Stomach (tissue), 19 donors: ENCODE data around the gene SERPINE1. TPM values are rescaled to one million over a fixed set of nuclear protein-coding genes. Genes with fewer than 3 reads are reported as not detected.
A peak's percentile ranks its signal among the peaks of the same experiment; 100 is the strongest.

Experiments used
- DNase-seq, 2 donors: peaks; one replicate each; pipeline versions ENCODE4 v3.0.0 to v3.0.0-alpha.2; 2013 to 2019
- H3K27ac ChIP-seq, 5 donors: fragments of 200-600 bp in 4 of 5; sonication (generic) in 4 of 5; one replicate each; pipeline ENCODE4 v1.5.1; 2013 to 2019; ENCODE audit warnings: mild to moderate bottlenecking in 1 of 5, moderate library complexity in 1 of 5
- H3K27me3 ChIP-seq, 3 donors: fragments of 200-600 bp; sonication (generic); one replicate each; pipeline ENCODE4 v1.5.1; 2017 to 2019; ENCODE audit warnings: mixed run types in 1 of 3
- H3K36me3 ChIP-seq, 4 donors: fragments of 200-600 bp; sonication (generic); 1 replicate in 3 of 4; 2 replicates in 1 of 4; pipeline ENCODE4 v1.5.1; 2016 to 2019
- H3K4me1 ChIP-seq, 4 donors: fragments of 200-600 bp; sonication (generic); one replicate each; pipeline ENCODE4 v1.5.1; 2016 to 2019
- H3K4me3 ChIP-seq, 4 donors: fragments of 200-600 bp; sonication (generic) in 3 of 4; one replicate each; pipeline ENCODE4 v1.5.1; 2016 to 2019; ENCODE audit warnings: mild to moderate bottlenecking in 1 of 4
- H3K9me3 ChIP-seq, 4 donors: fragments of 200-600 bp; sonication (generic); one replicate each; pipeline ENCODE4 v1.5.1; 2016 to 2019
- EP300 ChIP-seq: sonication (generic); formaldehyde crosslinking; IDR thresholded peaks from one replicate; pipeline ENCODE4 v1.6.1; 2017; ENCODE audit warnings: antibody characterized with exemption
- POLR2A ChIP-seq, 4 donors: fragments of 450-650 bp; IDR thresholded peaks; one replicate each; pipeline ENCODE4 v1.6.1; 2016; ENCODE audit warnings: antibody characterized with exemption in 4 of 4, control low read depth in 2 of 4, mild to moderate bottlenecking in 1 of 4, moderate library complexity in 1 of 4
- POLR2AphosphoS5 ChIP-seq, 3 donors: sonication (generic); formaldehyde crosslinking; IDR thresholded peaks; one replicate each; pipeline ENCODE4 v1.6.1; 2016; ENCODE audit warnings: antibody characterized with exemption in 3 of 3
- WGBS, 5 donors: extraction: QIAGEN DNeasy Blood & Tissue Kit in 3 of 5; methylation state at CpG; one replicate each; pipeline versions ENCODE4 v1.1.5 to v1.1.7; 2013 to 2018; 5-methylcytosine and 5-hydroxymethylcytosine counted together
- intact Hi-C: fragments of 100-400 bp; cut with DNase I; formaldehyde crosslinking; loops from one replicate; pipeline ENCODE4 v1.15.1; 2023; ENCODE audit warnings: low total_unique reads
- long read RNA-seq, 10 donors: transcript quantifications; one replicate each; lab custom pipeline, GENCODE V29; 2026
- polyA plus RNA-seq, 3 donors: library from polyadenylated mRNA; stranded (reverse); fragments of 200-250 nt; gene quantifications; one replicate each; pipeline ENCODE4 v1.2.3, GENCODE V29; 2013
- total RNA-seq, 5 donors: library from RNA; depleted of rRNA; stranded (reverse); fragments of >200 nt; gene quantifications; one replicate each; pipeline versions ENCODE4 v1.1.0 to v1.2.3, GENCODE V29; 2014 to 2016
- TF ChIP-seq, protein P1 (sequence below), 7 experiments: fragments of 450-650 bp in 4 of 7; fragments of 200-600 bp in 3 of 7; sonication (generic) in 3 of 7; IDR thresholded peaks; one replicate each; pipeline ENCODE4 v1.5.1; 2016 to 2019; ENCODE audit warnings: antibody characterized with exemption in 7 of 7, control low read depth in 2 of 7, mild to moderate bottlenecking in 1 of 7
- donor health status: healthy with polysubstance abuse.
- donor health status: Bipolar disorder and iron deficiency.
- donor health status: healthy.

Gene SERPINE1
- total RNA-seq: 10 to 100 TPM in 2 of 5 donors, 1 to 10 TPM in 2, under 1 TPM in 1; 0.58 to 25.0 (median 8.4) TPM
- 10 to 100 TPM in 1 of 3 donors, 1 to 10 TPM in 2; 3.2 to 13.6 (median 4.1) TPM for polyA plus RNA-seq
- long read RNA-seq, donor 1: 0 reads
- long read RNA-seq, donor 2, partial matches to known transcripts: 0 of 1 reads
- long read RNA-seq, donor 2, other reads (novel, unspliced or antisense): 0 of 1 reads
- long read RNA-seq, donor 3: 0 reads
- long read RNA-seq, donor 4, partial matches to known transcripts: 0 of 1 reads
- long read RNA-seq, donor 4, other reads (novel, unspliced or antisense): 0 of 1 reads
- long read RNA-seq, donor 5: 0 reads
- long read RNA-seq, donor 6: 0 reads
- long read RNA-seq, donor 7, partial matches to known transcripts: 0 of 1 reads
- long read RNA-seq, donor 7, other reads (novel, unspliced or antisense): 0 of 1 reads
- long read RNA-seq, donor 8: 0 reads
- long read RNA-seq, donor 9, partial matches to known transcripts: 0 of 1 reads
- long read RNA-seq, donor 9, other reads (novel, unspliced or antisense): 0 of 1 reads
- long read RNA-seq, donor 10: 0 reads

DNA sequence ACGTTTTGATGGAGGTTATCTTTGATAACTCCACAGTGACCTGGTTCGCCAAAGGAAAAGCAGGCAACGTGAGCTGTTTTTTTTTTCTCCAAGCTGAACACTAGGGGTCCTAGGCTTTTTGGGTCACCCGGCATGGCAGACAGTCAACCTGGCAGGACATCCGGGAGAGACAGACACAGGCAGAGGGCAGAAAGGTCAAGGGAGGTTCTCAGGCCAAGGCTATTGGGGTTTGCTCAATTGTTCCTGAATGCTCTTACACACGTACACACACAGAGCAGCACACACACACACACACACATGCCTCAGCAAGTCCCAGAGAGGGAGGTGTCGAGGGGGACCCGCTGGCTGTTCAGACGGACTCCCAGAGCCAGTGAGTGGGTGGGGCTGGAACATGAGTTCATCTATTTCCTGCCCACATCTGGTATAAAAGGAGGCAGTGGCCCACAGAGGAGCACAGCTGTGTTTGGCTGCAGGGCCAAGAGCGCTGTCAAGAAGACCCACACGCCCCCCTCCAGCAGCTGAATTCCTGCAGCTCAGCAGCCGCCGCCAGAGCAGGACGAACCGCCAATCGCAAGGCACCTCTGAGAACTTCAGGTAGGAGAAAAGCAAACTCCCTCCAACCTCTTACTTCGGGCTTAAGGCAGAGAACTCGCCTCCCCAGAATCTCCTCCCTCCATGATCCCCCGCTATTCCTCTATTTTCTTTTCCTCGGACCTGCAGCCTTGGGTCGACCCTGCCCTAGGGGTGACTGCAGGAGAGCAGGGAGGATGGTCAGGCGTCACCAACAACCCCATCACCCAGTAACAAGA is at the start of gene SERPINE1:
SERPINE1 (plus strand) TSS at position 454 of the 809 bp plus-strand sequence. CDS start 1,290 bp downstream, outside the sequence.
- DNase-seq: peak; percentile 58 to 95
- TF ChIP-seq POLR2A (IDR thresholded peaks at IDR 0.05): no peak
- TF ChIP-seq, protein P1, sequence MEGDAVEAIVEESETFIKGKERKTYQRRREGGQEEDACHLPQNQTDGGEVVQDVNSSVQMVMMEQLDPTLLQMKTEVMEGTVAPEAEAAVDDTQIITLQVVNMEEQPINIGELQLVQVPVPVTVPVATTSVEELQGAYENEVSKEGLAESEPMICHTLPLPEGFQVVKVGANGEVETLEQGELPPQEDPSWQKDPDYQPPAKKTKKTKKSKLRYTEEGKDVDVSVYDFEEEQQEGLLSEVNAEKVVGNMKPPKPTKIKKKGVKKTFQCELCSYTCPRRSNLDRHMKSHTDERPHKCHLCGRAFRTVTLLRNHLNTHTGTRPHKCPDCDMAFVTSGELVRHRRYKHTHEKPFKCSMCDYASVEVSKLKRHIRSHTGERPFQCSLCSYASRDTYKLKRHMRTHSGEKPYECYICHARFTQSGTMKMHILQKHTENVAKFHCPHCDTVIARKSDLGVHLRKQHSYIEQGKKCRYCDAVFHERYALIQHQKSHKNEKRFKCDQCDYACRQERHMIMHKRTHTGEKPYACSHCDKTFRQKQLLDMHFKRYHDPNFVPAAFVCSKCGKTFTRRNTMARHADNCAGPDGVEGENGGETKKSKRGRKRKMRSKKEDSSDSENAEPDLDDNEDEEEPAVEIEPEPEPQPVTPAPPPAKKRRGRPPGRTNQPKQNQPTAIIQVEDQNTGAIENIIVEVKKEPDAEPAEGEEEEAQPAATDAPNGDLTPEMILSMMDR (IDR thresholded peaks at IDR 0.05): no peak
- peak; percentile 32 to 91 (median 59) for TF ChIP-seq POLR2AphosphoS5 (IDR thresholded peaks at IDR 0.05)
- TF ChIP-seq EP300: no peak
- intact Hi-C loops: no loop called here
- H3K4me3 ChIP-seq: peak within 1 kb of the TSS; percentile 8 to 37 (median 31)
- peaks cover 0 to 12% (median 1%) of the 10 kb centered on the region in 4 donors for H3K36me3 ChIP-seq
- H3K27ac ChIP-seq: peak within 1 kb of the TSS; percentile 30 to 81 (median 70)
- H3K27me3 ChIP-seq: peaks cover 0 to 23% (median 0%) of the 10 kb centered on the region in 3 donors
- peaks cover 30 to 52% (median 34%) of the 10 kb centered on the region in 4 donors for H3K4me1 ChIP-seq
- 2 to 5% (median 3%) methylated on average over 20 to 22 of the region's 22 CpGs for WGBS, 5 donors
- H3K9me3 ChIP-seq: no peaks in the 10 kb centered on the region

DNA sequence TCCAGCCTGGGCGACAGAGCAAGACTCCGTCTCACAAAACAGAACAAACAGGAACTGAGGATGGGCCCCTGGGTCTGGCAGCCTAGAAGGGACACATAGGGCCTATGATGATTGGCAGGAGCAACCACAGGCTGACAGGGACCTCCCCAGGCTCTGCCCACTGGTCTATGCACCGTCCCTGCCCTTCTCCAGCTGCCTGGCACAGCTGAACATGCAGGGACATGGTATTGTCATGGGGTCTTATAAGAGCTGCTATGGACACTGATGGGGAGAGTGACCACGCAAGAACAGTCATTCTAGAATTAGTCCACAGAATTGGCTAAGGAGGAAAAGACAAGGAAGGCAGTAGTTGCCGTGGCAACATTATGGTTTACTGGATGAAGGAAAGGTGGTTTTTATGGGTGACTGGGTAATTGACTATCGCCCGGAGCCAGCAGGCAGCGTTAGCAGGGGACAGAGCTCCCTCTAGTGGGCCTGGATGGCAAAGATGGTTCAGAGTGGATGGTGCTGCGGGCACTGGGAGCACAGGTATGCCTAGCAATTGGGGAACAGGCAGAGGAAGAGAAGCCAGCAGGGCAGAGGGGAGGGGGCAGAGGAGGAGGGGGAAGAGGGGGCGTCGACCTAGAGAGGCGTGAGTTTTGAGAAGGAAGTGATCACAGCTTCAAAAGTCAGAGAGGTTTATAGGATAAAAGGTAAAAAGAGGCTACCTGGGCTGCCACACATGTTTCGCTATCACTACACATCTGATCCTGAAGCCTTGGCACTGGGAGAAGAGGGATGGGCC is 49.4 kb upstream of the SERPINE1 start:
- Histone ChIP-seq H3K36me3 (no peaks in the 10 kb centered on the region), H3K4me3 (no peak overlapping the region), H3K27ac (no peak overlapping the region), H3K27me3 (peaks cover 0 to 16% (median 0%) of the 10 kb centered on the region in 3 donors), H3K4me1 (peaks cover 0 to 6% (median 3%) of the 10 kb centered on the region in 4 donors), H3K9me3 (no peaks in the 10 kb centered on the region)
- WGBS, 5 donors: 11 to 23% (median 22%) methylated on average over 10 to 13 of the region's 13 CpGs
- intact Hi-C loops: no loop called here
- peak; percentile 88 to 92 for DNase-seq
- TF ChIP-seq POLR2AphosphoS5 (IDR thresholded peaks at IDR 0.05) (peak in 1 of 3 donors; percentile 17), POLR2A (IDR thresholded peaks at IDR 0.05) (no peak)
- TF ChIP-seq, protein P1 (IDR thresholded peaks at IDR 0.05): peak in 5 of 7 experiments; percentile 71 to 81 (median 73)

DNA sequence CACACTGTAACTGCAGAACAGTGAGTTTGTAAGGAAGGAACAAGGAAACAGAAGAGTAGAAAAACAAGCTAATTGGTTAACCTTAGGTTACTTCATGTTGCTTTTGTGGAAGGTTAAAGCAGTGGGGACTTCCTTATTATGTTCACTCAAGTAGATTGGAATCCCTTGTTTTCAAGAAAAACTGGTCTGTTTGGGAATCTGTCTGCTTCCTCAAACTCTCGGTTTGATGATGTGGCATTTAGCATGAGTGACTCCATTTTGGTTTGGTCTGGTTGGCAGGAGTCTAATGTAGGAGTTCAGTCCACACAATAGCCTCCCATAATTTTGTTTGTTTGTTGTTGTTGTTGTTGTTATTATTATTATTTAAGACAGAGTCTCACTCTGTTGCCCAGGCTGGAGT is 45.5 kb upstream of the SERPINE1 start:
- H3K4me1 ChIP-seq: peaks cover 10 to 20% (median 17%) of the 10 kb centered on the region in 4 donors
- no peaks in the 10 kb centered on the region for H3K36me3 ChIP-seq
- TF ChIP-seq, protein P1 (IDR thresholded peaks at IDR 0.05): no peak
- TF ChIP-seq EP300 (no peak), POLR2A (IDR thresholded peaks at IDR 0.05) (no peak), POLR2AphosphoS5 (IDR thresholded peaks at IDR 0.05) (no peak)
- no peak overlapping the region for H3K27ac ChIP-seq
- no peaks in the 10 kb centered on the region for H3K9me3 ChIP-seq
- intact Hi-C loops: no loop called here
- WGBS, 5 donors: 38 to 71% (median 45%) methylated on average over 1 of the region's 1 CpG
- H3K27me3 ChIP-seq: peaks cover 0 to 10% (median 0%) of the 10 kb centered on the region in 3 donors
- H3K4me3 ChIP-seq: no peak overlapping the region
- no peak for DNase-seq
